ENCODE measurements around the gene RAD51B. TPM values are rescaled to one million over a fixed set of nuclear protein-coding genes. Genes with fewer than 3 reads are reported as not detected.
"Not testable (repeated sequence)": the region's sequence is repeated elsewhere in the genome, so short reads cannot be mapped to it uniquely, and the experiment has no call there.

RAD51B gene
- total RNA-seq, 1 donor from 2014 or later, result 16.7 TPM

DNA sequence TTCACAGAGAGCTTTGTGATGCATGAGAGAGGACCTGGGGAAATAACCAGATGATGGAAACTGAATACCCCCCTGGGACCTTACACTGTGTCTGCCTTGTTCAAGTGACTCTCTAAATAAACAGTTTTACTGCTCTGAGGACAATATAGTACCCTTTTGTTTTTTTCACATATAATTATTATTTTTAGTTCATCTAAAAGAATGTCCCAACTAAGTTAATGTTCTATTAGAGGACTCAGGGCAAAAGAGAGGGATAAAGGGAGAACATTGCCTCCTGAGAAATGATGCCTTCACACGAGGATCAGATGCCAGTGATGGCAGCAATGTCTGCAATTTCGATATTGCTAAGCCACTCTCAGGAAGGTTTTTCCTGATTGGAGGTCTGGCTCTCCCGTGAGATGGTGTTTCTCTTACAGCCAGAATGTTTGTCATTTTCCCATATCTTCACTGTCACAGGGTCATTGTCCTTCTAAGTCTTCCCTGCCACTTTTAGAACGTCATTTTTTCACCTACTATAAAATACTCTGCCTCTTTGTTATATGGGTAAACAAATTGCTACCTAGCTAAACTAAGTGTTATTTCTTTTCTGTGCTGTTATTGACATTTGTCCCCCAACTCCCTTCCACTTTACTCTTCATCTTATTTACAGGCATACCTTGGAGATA lies 201.6 kb downstream of the RAD51B start:
- TF ChIP-seq CTCF (conservative IDR thresholded peaks at IDR 0.05), result no peak
- DNase-seq (ENCODE audit: low read depth, low spot score), result no peak
- no peak overlapping the region for H3K4me3 Mint-ChIP-seq
- no peaks in the 10 kb centered on the region for H3K27me3 Mint-ChIP-seq (ENCODE audit: low read depth)
- peaks cover 6% of the 10 kb centered on the region for H3K36me3 Mint-ChIP-seq (ENCODE audit: low read depth)
- H3K27ac Mint-ChIP-seq (ENCODE audit: unreplicated experiment), result no peak overlapping the region
- peaks cover 13% of the 10 kb centered on the region for H3K9me3 Mint-ChIP-seq
- H3K4me1 Mint-ChIP-seq, result no peaks in the 10 kb centered on the region

- H3K9me3 Mint-ChIP-seq, result peaks cover 35% of the 10 kb centered on the region
- no peaks in the 10 kb centered on the region for H3K4me1 Mint-ChIP-seq
- DNase-seq (ENCODE audit: low read depth, low spot score), result no peak
- no peak for TF ChIP-seq CTCF (conservative IDR thresholded peaks at IDR 0.05)
- H3K27ac Mint-ChIP-seq (ENCODE audit: unreplicated experiment), result no peak overlapping the region
- H3K36me3 Mint-ChIP-seq (ENCODE audit: low read depth), result peaks cover 30% of the 10 kb centered on the region
- H3K27me3 Mint-ChIP-seq (ENCODE audit: low read depth), result no peaks in the 10 kb centered on the region
- H3K4me3 Mint-ChIP-seq, result no peak overlapping the region
These were observed 207.7 kb downstream of the RAD51B start for GRCh38 chr14:68027276-68027675.

DNA sequence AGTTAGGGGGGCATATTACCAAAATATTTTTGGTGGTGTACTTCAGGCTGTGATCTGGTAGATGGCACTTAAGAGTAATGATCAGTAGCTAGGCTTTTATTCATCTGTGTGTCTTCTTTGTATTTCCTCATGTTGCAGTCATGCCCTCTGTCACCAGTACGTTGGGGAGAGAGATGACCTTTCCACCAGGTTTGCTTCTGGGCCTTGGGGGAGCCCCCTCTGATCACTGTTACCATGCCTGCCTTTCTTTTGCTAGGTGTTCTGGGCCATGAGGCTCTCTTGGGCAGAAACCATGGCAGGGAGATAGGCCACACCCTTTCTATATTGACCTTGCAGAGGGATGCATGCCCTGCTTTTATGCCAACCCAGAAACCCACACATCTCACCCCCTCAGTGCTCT lies 208.5 kb downstream of the RAD51B start:
- Mint-ChIP-seq H3K27me3 (ENCODE audit: low read depth) (no peaks in the 10 kb centered on the region), H3K4me3 (no peak overlapping the region), H3K27ac (ENCODE audit: unreplicated experiment) (peak overlapping the region; percentile 30), H3K36me3 (ENCODE audit: low read depth) (peaks cover 30% of the 10 kb centered on the region), H3K9me3 (peaks cover 34% of the 10 kb centered on the region), H3K4me1 (no peaks in the 10 kb centered on the region)
- no peak for TF ChIP-seq CTCF (conservative IDR thresholded peaks at IDR 0.05)
- DNase-seq (ENCODE audit: low read depth, low spot score), result no peak

DNA sequence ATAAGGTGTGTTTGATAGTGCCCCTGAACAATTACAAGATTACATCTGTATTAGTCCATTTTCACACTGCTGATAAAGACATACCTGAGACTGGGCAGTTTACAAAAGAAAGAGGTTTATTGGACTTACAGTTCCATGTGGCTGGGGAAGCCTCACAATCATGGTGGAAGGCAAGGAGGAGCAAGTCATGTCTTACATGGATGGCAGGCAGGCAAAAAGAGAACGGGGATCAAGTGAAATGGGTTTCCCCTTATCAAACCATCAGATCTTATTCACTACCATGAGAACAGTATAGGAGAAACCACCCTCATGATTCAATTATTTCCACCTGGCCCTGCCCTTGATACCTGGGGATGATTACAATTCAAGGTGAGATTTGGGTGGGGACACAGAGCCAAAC lies 211.4 kb downstream of the RAD51B start:
- not testable (repeated sequence) for H3K4me1 Mint-ChIP-seq; H3K4me3 Mint-ChIP-seq; H3K27me3 Mint-ChIP-seq (ENCODE audit: low read depth); H3K27ac Mint-ChIP-seq (ENCODE audit: unreplicated experiment); DNase-seq (ENCODE audit: low read depth, low spot score)
- H3K9me3 Mint-ChIP-seq, result peaks cover 25% of the 10 kb centered on the region
- H3K36me3 Mint-ChIP-seq (ENCODE audit: low read depth), result peaks cover 24% of the 10 kb centered on the region

GRCh38 chr14:68032154-68032553 lies 212.6 kb downstream of the RAD51B start:
- Mint-ChIP-seq H3K27ac (ENCODE audit: unreplicated experiment) (no peak overlapping the region), H3K4me1 (peaks cover 7% of the 10 kb centered on the region), H3K4me3 (no peak overlapping the region), H3K36me3 (ENCODE audit: low read depth) (peaks cover 19% of the 10 kb centered on the region), H3K9me3 (peaks cover 21% of the 10 kb centered on the region), H3K27me3 (ENCODE audit: low read depth) (no peaks in the 10 kb centered on the region)
- no peak for DNase-seq (ENCODE audit: low read depth, low spot score)
- no peak for TF ChIP-seq CTCF (conservative IDR thresholded peaks at IDR 0.05)

- no peak for DNase-seq (ENCODE audit: low read depth, low spot score)
- Mint-ChIP-seq H3K9me3 (peaks cover 20% of the 10 kb centered on the region), H3K27me3 (ENCODE audit: low read depth) (no peaks in the 10 kb centered on the region), H3K36me3 (ENCODE audit: low read depth) (peaks cover 16% of the 10 kb centered on the region), H3K4me3 (no peak overlapping the region), H3K27ac (ENCODE audit: unreplicated experiment) (no peak overlapping the region), H3K4me1 (peaks cover 13% of the 10 kb centered on the region)
- TF ChIP-seq CTCF (conservative IDR thresholded peaks at IDR 0.05), result no peak
These were observed 213.9 kb downstream of the RAD51B start for GRCh38 chr14:68033336-68033932.
